ENCODE measurements around the gene NLRP10.

NLRP10 gene

GRCh38 chr11:7965386-7965785 is at the start of gene NLRP10:
Gene NLRP10, minus strand, starts transcription at chr11:7965447. Its CDS starts 1,952 bp downstream, at chr11:7963495.
- Histone ChIP-seq H3K9me3 (ENCODE audit: control insufficient read depth in 2 of 2, low read length in 2 of 2) (no peaks in the 10 kb centered on the region), H3K27me3 (ENCODE audit: control insufficient read depth in 2 of 2, insufficient read depth in 2 of 2, low read length in 2 of 2) (no peaks in the 10 kb centered on the region), H3K4me3 (ENCODE audit: low read length in 2 of 2) (no peak within 1 kb of the TSS), H3K36me3 (ENCODE audit: control insufficient read depth in 2 of 2, insufficient read depth in 2 of 2, low read length in 2 of 2) (no peaks in the 10 kb centered on the region), H3K27ac (ENCODE audit: low read depth in 2 of 2, low read length in 2 of 2) (no peak within 1 kb of the TSS), H3K9ac (ENCODE audit: low read depth in 1 of 2, low read length in 2 of 2) (no peak within 1 kb of the TSS), H3K4me1 (ENCODE audit: control insufficient read depth in 2 of 2, insufficient read depth in 2 of 2, low read length in 2 of 2) (no peaks in the 10 kb centered on the region)

GRCh38 chr11:8013833-8014232 is 48.6 kb upstream of the NLRP10 start:
- no peak overlapping the region for H3K4me3 ChIP-seq (ENCODE audit: low read length in 2 of 2)
- peaks cover 5 to 15% of the 10 kb centered on the region in 2 donors for H3K27me3 ChIP-seq (ENCODE audit: control insufficient read depth in 2 of 2, insufficient read depth in 2 of 2, low read length in 2 of 2)
- no peaks in the 10 kb centered on the region for H3K9me3 ChIP-seq (ENCODE audit: control insufficient read depth in 2 of 2, low read length in 2 of 2)
- H3K4me1 ChIP-seq (ENCODE audit: control insufficient read depth in 2 of 2, insufficient read depth in 2 of 2, low read length in 2 of 2) = peaks cover 0 to 4% of the 10 kb centered on the region in 2 donors
- no peak overlapping the region for H3K9ac ChIP-seq (ENCODE audit: low read depth in 1 of 2, low read length in 2 of 2)
- no peaks in the 10 kb centered on the region for H3K36me3 ChIP-seq (ENCODE audit: control insufficient read depth in 2 of 2, insufficient read depth in 2 of 2, low read length in 2 of 2)
- H3K27ac ChIP-seq (ENCODE audit: low read depth in 2 of 2, low read length in 2 of 2) = no peak overlapping the region

GRCh38 chr11:8011981-8012444 is 46.8 kb upstream of the NLRP10 start:
- H3K36me3 ChIP-seq (ENCODE audit: control insufficient read depth in 2 of 2, insufficient read depth in 2 of 2, low read length in 2 of 2) = no peaks in the 10 kb centered on the region
- H3K4me1 ChIP-seq (ENCODE audit: control insufficient read depth in 2 of 2, insufficient read depth in 2 of 2, low read length in 2 of 2) = no peaks in the 10 kb centered on the region
- H3K27me3 ChIP-seq (ENCODE audit: control insufficient read depth in 2 of 2, insufficient read depth in 2 of 2, low read length in 2 of 2) = peaks cover 0 to 3% of the 10 kb centered on the region in 2 donors
- no peak overlapping the region for H3K27ac ChIP-seq (ENCODE audit: low read depth in 2 of 2, low read length in 2 of 2)
- H3K9ac ChIP-seq (ENCODE audit: low read depth in 1 of 2, low read length in 2 of 2) = no peak overlapping the region
- H3K4me3 ChIP-seq (ENCODE audit: low read length in 2 of 2) = no peak overlapping the region
- H3K9me3 ChIP-seq (ENCODE audit: control insufficient read depth in 2 of 2, low read length in 2 of 2) = no peaks in the 10 kb centered on the region

- no peak overlapping the region for H3K4me3 ChIP-seq (ENCODE audit: low read length in 2 of 2)
- no peak overlapping the region for H3K9ac ChIP-seq (ENCODE audit: low read depth in 1 of 2, low read length in 2 of 2)
- no peaks in the 10 kb centered on the region for H3K27me3 ChIP-seq (ENCODE audit: control insufficient read depth in 2 of 2, insufficient read depth in 2 of 2, low read length in 2 of 2)
- H3K27ac ChIP-seq (ENCODE audit: low read depth in 2 of 2, low read length in 2 of 2) = no peak overlapping the region
- H3K4me1 ChIP-seq (ENCODE audit: control insufficient read depth in 2 of 2, insufficient read depth in 2 of 2, low read length in 2 of 2) = no peaks in the 10 kb centered on the region
- no peaks in the 10 kb centered on the region for H3K36me3 ChIP-seq (ENCODE audit: control insufficient read depth in 2 of 2, insufficient read depth in 2 of 2, low read length in 2 of 2)
- H3K9me3 ChIP-seq (ENCODE audit: control insufficient read depth in 2 of 2, low read length in 2 of 2) = no peaks in the 10 kb centered on the region
Measured at GRCh38 chr11:8011371-8011770, 46.1 kb upstream of the NLRP10 start.

GRCh38 chr11:8009856-8010255 is 44.6 kb upstream of the NLRP10 start:
- Histone ChIP-seq H3K27me3 (ENCODE audit: control insufficient read depth in 2 of 2, insufficient read depth in 2 of 2, low read length in 2 of 2) (no peaks in the 10 kb centered on the region), H3K36me3 (ENCODE audit: control insufficient read depth in 2 of 2, insufficient read depth in 2 of 2, low read length in 2 of 2) (no peaks in the 10 kb centered on the region), H3K4me3 (ENCODE audit: low read length in 2 of 2) (no peak overlapping the region), H3K4me1 (ENCODE audit: control insufficient read depth in 2 of 2, insufficient read depth in 2 of 2, low read length in 2 of 2) (no peaks in the 10 kb centered on the region), H3K9me3 (ENCODE audit: control insufficient read depth in 2 of 2, low read length in 2 of 2) (no peaks in the 10 kb centered on the region), H3K27ac (ENCODE audit: low read depth in 2 of 2, low read length in 2 of 2) (no peak overlapping the region), H3K9ac (ENCODE audit: low read depth in 1 of 2, low read length in 2 of 2) (no peak overlapping the region)

- H3K4me3 ChIP-seq (ENCODE audit: low read length in 2 of 2) = no peak overlapping the region
- no peak overlapping the region for H3K9ac ChIP-seq (ENCODE audit: low read depth in 1 of 2, low read length in 2 of 2)
- no peaks in the 10 kb centered on the region for H3K9me3 ChIP-seq (ENCODE audit: control insufficient read depth in 2 of 2, low read length in 2 of 2)
- H3K36me3 ChIP-seq (ENCODE audit: control insufficient read depth in 2 of 2, insufficient read depth in 2 of 2, low read length in 2 of 2) = no peaks in the 10 kb centered on the region
- no peaks in the 10 kb centered on the region for H3K4me1 ChIP-seq (ENCODE audit: control insufficient read depth in 2 of 2, insufficient read depth in 2 of 2, low read length in 2 of 2)
- no peaks in the 10 kb centered on the region for H3K27me3 ChIP-seq (ENCODE audit: control insufficient read depth in 2 of 2, insufficient read depth in 2 of 2, low read length in 2 of 2)
- no peak overlapping the region for H3K27ac ChIP-seq (ENCODE audit: low read depth in 2 of 2, low read length in 2 of 2)
Measured at GRCh38 chr11:8008212-8008611, 43.0 kb upstream of the NLRP10 start.

- Histone ChIP-seq H3K9me3 (ENCODE audit: control insufficient read depth in 2 of 2, low read length in 2 of 2) (no peaks in the 10 kb centered on the region), H3K4me1 (ENCODE audit: control insufficient read depth in 2 of 2, insufficient read depth in 2 of 2, low read length in 2 of 2) (no peaks in the 10 kb centered on the region), H3K36me3 (ENCODE audit: control insufficient read depth in 2 of 2, insufficient read depth in 2 of 2, low read length in 2 of 2) (no peaks in the 10 kb centered on the region), H3K27me3 (ENCODE audit: control insufficient read depth in 2 of 2, insufficient read depth in 2 of 2, low read length in 2 of 2) (no peaks in the 10 kb centered on the region), H3K4me3 (ENCODE audit: low read length in 2 of 2) (no peak overlapping the region), H3K27ac (ENCODE audit: low read depth in 2 of 2, low read length in 2 of 2) (no peak overlapping the region), H3K9ac (ENCODE audit: low read depth in 1 of 2, low read length in 2 of 2) (no peak overlapping the region)
Measured at GRCh38 chr11:8006349-8006977, 41.2 kb upstream of the NLRP10 start.

GRCh38 chr11:8005556-8005955 is 40.3 kb upstream of the NLRP10 start:
- no peak overlapping the region for H3K27ac ChIP-seq (ENCODE audit: low read depth in 2 of 2, low read length in 2 of 2)
- no peaks in the 10 kb centered on the region for H3K27me3 ChIP-seq (ENCODE audit: control insufficient read depth in 2 of 2, insufficient read depth in 2 of 2, low read length in 2 of 2)
- no peaks in the 10 kb centered on the region for H3K4me1 ChIP-seq (ENCODE audit: control insufficient read depth in 2 of 2, insufficient read depth in 2 of 2, low read length in 2 of 2)
- H3K36me3 ChIP-seq (ENCODE audit: control insufficient read depth in 2 of 2, insufficient read depth in 2 of 2, low read length in 2 of 2) = no peaks in the 10 kb centered on the region
- no peak overlapping the region for H3K4me3 ChIP-seq (ENCODE audit: low read length in 2 of 2)
- H3K9ac ChIP-seq (ENCODE audit: low read depth in 1 of 2, low read length in 2 of 2) = no peak overlapping the region
- no peaks in the 10 kb centered on the region for H3K9me3 ChIP-seq (ENCODE audit: control insufficient read depth in 2 of 2, low read length in 2 of 2)

- H3K4me1 ChIP-seq (ENCODE audit: control insufficient read depth in 2 of 2, insufficient read depth in 2 of 2, low read length in 2 of 2) = no peaks in the 10 kb centered on the region
- no peaks in the 10 kb centered on the region for H3K9me3 ChIP-seq (ENCODE audit: control insufficient read depth in 2 of 2, low read length in 2 of 2)
- no peak overlapping the region for H3K9ac ChIP-seq (ENCODE audit: low read depth in 1 of 2, low read length in 2 of 2)
- H3K36me3 ChIP-seq (ENCODE audit: control insufficient read depth in 2 of 2, insufficient read depth in 2 of 2, low read length in 2 of 2) = peaks cover 0 to 10% of the 10 kb centered on the region in 2 donors
- H3K4me3 ChIP-seq (ENCODE audit: low read length in 2 of 2) = no peak overlapping the region
- H3K27ac ChIP-seq (ENCODE audit: low read depth in 2 of 2, low read length in 2 of 2) = no peak overlapping the region
- H3K27me3 ChIP-seq (ENCODE audit: control insufficient read depth in 2 of 2, insufficient read depth in 2 of 2, low read length in 2 of 2) = no peaks in the 10 kb centered on the region
Measured at GRCh38 chr11:8004008-8004407, 38.8 kb upstream of the NLRP10 start.

GRCh38 chr11:8003187-8003586 is 37.9 kb upstream of the NLRP10 start:
- Histone ChIP-seq H3K36me3 (ENCODE audit: control insufficient read depth in 2 of 2, insufficient read depth in 2 of 2, low read length in 2 of 2) (peaks cover 2 to 15% of the 10 kb centered on the region in 2 donors), H3K27me3 (ENCODE audit: control insufficient read depth in 2 of 2, insufficient read depth in 2 of 2, low read length in 2 of 2) (no peaks in the 10 kb centered on the region), H3K9ac (ENCODE audit: low read depth in 1 of 2, low read length in 2 of 2) (no peak overlapping the region), H3K4me3 (ENCODE audit: low read length in 2 of 2) (no peak overlapping the region), H3K4me1 (ENCODE audit: control insufficient read depth in 2 of 2, insufficient read depth in 2 of 2, low read length in 2 of 2) (no peaks in the 10 kb centered on the region), H3K27ac (ENCODE audit: low read depth in 2 of 2, low read length in 2 of 2) (no peak overlapping the region), H3K9me3 (ENCODE audit: control insufficient read depth in 2 of 2, low read length in 2 of 2) (no peaks in the 10 kb centered on the region)
